B cell (primary cell): Measurements from ENCODE around the gene PIK3CD. TPM values are rescaled to one million over a fixed set of nuclear protein-coding genes. Genes with fewer than 3 reads are reported as not detected.

Experiments
- ATAC-seq: fragments of 200-7000 bp; cut with Tn5 transposase; one replicate; pipeline ENCODE4 v1.10.0; 2021; ENCODE audit warnings: low read depth, mild to moderate bottlenecking, moderate number of reproducible peaks, moderate library complexity
- CTCF ChIA-PET: fragments of 350-600 bp; sonication (Branson Sonifier 250); formaldehyde crosslinking; loops from one replicate; lab custom pipeline; 2021; ENCODE audit warnings: antibody characterized with exemption, inconsistent platforms; lab: Charles Lee
- POLR2A ChIA-PET: fragments of 350-600 bp; sonication (Branson Sonifier 250); formaldehyde crosslinking; loops from one replicate; lab custom pipeline; 2021; ENCODE audit warnings: antibody characterized with exemption; lab: Charles Lee
- DNase-seq: peaks from one replicate; pipeline ENCODE4 v3.0.0; 2013
- H2AFZ ChIP-seq: 2 replicates; pipeline ENCODE4 v1.6.1; 2012; ENCODE audit warnings: mild to moderate bottlenecking, low read depth, low read length; ENCODE audit not compliant: insufficient read depth, poor library complexity, severe bottlenecking
- H3K27ac ChIP-seq, 2 donors: 1 replicate in 1 of 2; 2 replicates in 1 of 2; pipeline ENCODE4 v1.5.1; 2012 to 2013; ENCODE audit warnings: low read length in 2 of 2, mild to moderate bottlenecking in 2 of 2, moderate library complexity in 1 of 2
- H3K27me3 ChIP-seq, 4 experiments: fragments of 200-600 bp in 1 of 4; sonication (generic) in 1 of 4; replicated peaks in 1 of 4; 1 replicate in 2 of 4; 2 replicates in 2 of 4; pipeline versions ENCODE4 v1.6.1 to v1.7.0; 2013 to 2016; ENCODE audit warnings: low read length in 3 of 4, mild to moderate bottlenecking in 2 of 4, mixed read lengths in 1 of 4, moderate library complexity in 1 of 4; ENCODE audit not compliant: insufficient read depth in 4 of 4, control insufficient read depth in 3 of 4; ENCODE audit errors: control extremely low read depth in 1 of 4
- H3K36me3 ChIP-seq, 2 experiments: replicated peaks in 1 of 2; 1 replicate in 1 of 2; 2 replicates in 1 of 2; pipeline versions ENCODE4 v1.6.1 to v1.7.1; 2013; ENCODE audit warnings: low read length in 1 of 2; ENCODE audit not compliant: insufficient read depth in 2 of 2, control insufficient read depth in 1 of 2; ENCODE audit errors: control extremely low read depth in 1 of 2, extremely low read depth in 1 of 2
- H3K4me1 ChIP-seq, 2 donors: fragments of 200-600 bp in 1 of 2; sonication (generic) in 1 of 2; 1 replicate in 1 of 2; 2 replicates in 1 of 2; pipeline versions ENCODE4 v1.5.1 to v1.6.1; 2013 to 2017; ENCODE audit warnings: low read length in 2 of 2; ENCODE audit not compliant: control insufficient read depth in 2 of 2, insufficient read depth in 2 of 2
- H3K4me2 ChIP-seq: replicated peaks from 2 replicates; pipeline ENCODE3; 2012; ENCODE audit warnings: mild to moderate bottlenecking, low read depth, low read length; ENCODE audit not compliant: poor library complexity, severe bottlenecking
- H3K4me3 ChIP-seq, 5 experiments: fragments of 200-600 bp in 1 of 5; sonication (generic) in 1 of 5; 1 replicate in 3 of 5; 2 replicates in 2 of 5; pipeline versions ENCODE4 v1.5.1 to v1.7.0; 2011 to 2016; ENCODE audit warnings: low read length in 4 of 5, mild to moderate bottlenecking in 4 of 5, low read depth in 2 of 5, control low read depth in 1 of 5, moderate library complexity in 1 of 5; ENCODE audit not compliant: insufficient read depth in 1 of 5; ENCODE audit errors: control extremely low read depth in 1 of 5, extremely low read depth in 1 of 5
- H3K79me2 ChIP-seq: fragments of 200-600 bp; sonication (generic); one replicate; pipeline ENCODE4 v1.6.0; 2016; ENCODE audit warnings: low read length; ENCODE audit not compliant: control insufficient read depth, insufficient read depth
- H3K9ac ChIP-seq: fragments of 200-600 bp; sonication (generic); 2 replicates; pipeline ENCODE4 v1.6.1; 2017; ENCODE audit warnings: mild to moderate bottlenecking, low read length, moderate library complexity
- H3K9me3 ChIP-seq, 3 donors: one replicate each; pipeline versions ENCODE4 v1.6.1 to v1.7.1; 2013; ENCODE audit warnings: low read length in 2 of 3; ENCODE audit not compliant: control insufficient read depth in 2 of 3, insufficient read depth in 1 of 3; ENCODE audit errors: control extremely low read depth in 1 of 3
- H4K20me1 ChIP-seq: 2 replicates; pipeline ENCODE4 v1.6.0; 2012; ENCODE audit warnings: mild to moderate bottlenecking, low read length; ENCODE audit not compliant: insufficient read depth, control insufficient read depth, poor library complexity, severe bottlenecking
- H3K27ac Mint-ChIP-seq: one replicate; pipeline ENCODE4 v1.8.0; 2021; ENCODE audit warnings: mixed read lengths
- H3K27me3 Mint-ChIP-seq: one replicate; pipeline ENCODE4 v1.8.0; 2021; ENCODE audit warnings: mixed read lengths
- H3K4me1 Mint-ChIP-seq: one replicate; pipeline ENCODE4 v1.8.0; 2021; ENCODE audit warnings: mixed read lengths
- H3K4me3 Mint-ChIP-seq: one replicate; pipeline ENCODE4 v1.8.0; 2021; ENCODE audit warnings: mixed read lengths
- H3K9me3 Mint-ChIP-seq: one replicate; pipeline ENCODE4 v1.8.0; 2022; ENCODE audit warnings: mixed read lengths; ENCODE audit not compliant: insufficient read depth
- EZH2 ChIP-seq: IDR thresholded peaks from 2 replicates; pipeline ENCODE4 v1.6.1; 2012; ENCODE audit warnings: borderline replicate concordance, low read depth, mild to moderate bottlenecking, moderate library complexity, low read length; ENCODE audit not compliant: insufficient read depth, poor library complexity, severe bottlenecking
- WGBS: methylation state at CpG from one replicate; pipeline ENCODE4 v1.1.5; 2013; ENCODE audit warnings: missing lambda C conversion rate; ENCODE audit not compliant: insufficient coverage; 5-methylcytosine and 5-hydroxymethylcytosine counted together
- intact Hi-C: fragments of 100-400 bp; cut with micrococcal nuclease; formaldehyde crosslinking; loops from one replicate; pipeline ENCODE4 v1.10.0; 2022
- polyA plus RNA-seq: library from polyadenylated mRNA; depleted of rRNA; stranded (reverse); fragments of >200 nt; gene quantifications from 2 replicates; pipeline ENCODE4 v1.2.3, GENCODE V29; 2012
- total RNA-seq, 2 donors: library from RNA; stranded (reverse); fragments of 120-200 nt in 1 of 2; gene quantifications; 1 replicate in 1 of 2; 2 replicates in 1 of 2; pipeline versions ENCODE4 v1.2.3 to v1.2.4, GENCODE V29; 2013 to 2022
- TF ChIP-seq, protein P1 (sequence below): fragments of 200-600 bp; IDR thresholded peaks from one replicate; pipeline ENCODE4 v1.8.0; 2022; ENCODE audit warnings: antibody characterized with exemption, mild to moderate bottlenecking

Gene PIK3CD
- total and polyA plus RNA-seq, 2 donors (not counting 1 experiment from before 2014, with no cell fraction given), result 144 to 222 TPM

DNA sequence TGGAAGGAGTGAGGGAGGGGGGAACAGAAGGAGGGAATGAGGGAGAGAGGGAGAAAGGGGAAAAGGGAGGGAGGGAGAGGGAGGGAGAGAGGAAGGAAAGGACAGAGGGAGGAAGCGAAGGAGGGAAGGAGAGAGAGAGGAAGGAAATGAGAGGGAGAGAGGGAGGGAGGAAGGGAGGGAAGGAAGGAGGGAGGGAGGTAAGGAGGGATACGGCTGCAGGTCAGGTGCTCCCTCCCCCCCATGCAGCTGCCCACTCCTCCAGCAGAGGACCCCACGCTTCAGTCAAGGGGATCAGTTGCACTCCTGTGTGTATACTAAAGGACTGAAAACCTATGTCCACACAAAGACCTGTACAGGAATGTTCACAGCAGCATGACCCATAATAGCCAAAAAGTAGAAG is 117.5 kb downstream of the PIK3CD start:
- WGBS, result 100% methylated on average over 1 of the region's 3 CpGs
- CTCF ChIA-PET, result no interaction called here

DNA sequence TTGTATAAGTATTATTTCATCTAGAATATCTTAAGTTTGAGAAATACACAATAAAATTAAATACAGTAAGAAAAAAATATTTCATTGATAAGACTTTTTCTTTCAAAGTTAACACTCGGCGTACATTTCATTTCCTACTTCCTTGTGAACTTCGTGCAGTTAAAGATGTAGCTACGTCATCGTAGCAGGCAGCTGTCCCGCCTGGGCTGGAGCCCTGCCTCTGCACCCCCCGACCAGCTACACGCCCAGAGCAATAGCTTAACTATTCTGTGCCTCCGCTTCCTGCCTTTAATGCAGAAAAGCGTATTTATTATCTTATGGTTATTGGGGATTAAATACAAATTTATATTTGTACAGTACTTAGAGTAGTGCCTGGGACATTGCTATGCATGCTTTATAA is 118.8 kb downstream of the PIK3CD start:
- Histone ChIP-seq H3K36me3 (peaks cover 5 to 14% of the 10 kb centered on the region in 2 experiments), H3K79me2 (peaks cover 77% of the 10 kb centered on the region), H3K4me2 (no peak overlapping the region), H3K27ac (no peak overlapping the region), H3K4me1 (no peaks in the 10 kb centered on the region), H3K4me3 (no peak overlapping the region), H3K27me3 (no peaks in the 10 kb centered on the region), H2AFZ (no peak overlapping the region), H3K9me3 (no peaks in the 10 kb centered on the region), H3K9ac (no peak overlapping the region), H4K20me1 (peaks cover 19% of the 10 kb centered on the region)
- intact Hi-C loops, result no loop called here
- no peak overlapping the region for H3K27ac Mint-ChIP-seq
- no peaks in the 10 kb centered on the region for H3K9me3 Mint-ChIP-seq
- no peak for TF ChIP-seq EZH2
- no peak overlapping the region for H3K4me3 Mint-ChIP-seq
- 98% methylated on average over 7 of the region's 10 CpGs for WGBS
- ATAC-seq (no peak), DNase-seq (no peak)
- H3K4me1 Mint-ChIP-seq, result peaks cover 3% of the 10 kb centered on the region
- CTCF ChIA-PET, result no interaction called here
- POLR2A ChIA-PET, result no interaction called here
- H3K27me3 Mint-ChIP-seq, result no peaks in the 10 kb centered on the region

More for the DNA sequence above, 117.5 kb downstream of the PIK3CD start:
- Mint-ChIP-seq H3K27ac (no peak overlapping the region), H3K9me3 (no peaks in the 10 kb centered on the region), H3K4me1 (peaks cover 1% of the 10 kb centered on the region), H3K4me3 (no peak overlapping the region), H3K27me3 (no peaks in the 10 kb centered on the region)
- no peak overlapping the region for H3K9ac ChIP-seq
- no peak overlapping the region for H3K4me3 ChIP-seq
- TF ChIP-seq EZH2, result no peak
- TF ChIP-seq, protein P1, sequence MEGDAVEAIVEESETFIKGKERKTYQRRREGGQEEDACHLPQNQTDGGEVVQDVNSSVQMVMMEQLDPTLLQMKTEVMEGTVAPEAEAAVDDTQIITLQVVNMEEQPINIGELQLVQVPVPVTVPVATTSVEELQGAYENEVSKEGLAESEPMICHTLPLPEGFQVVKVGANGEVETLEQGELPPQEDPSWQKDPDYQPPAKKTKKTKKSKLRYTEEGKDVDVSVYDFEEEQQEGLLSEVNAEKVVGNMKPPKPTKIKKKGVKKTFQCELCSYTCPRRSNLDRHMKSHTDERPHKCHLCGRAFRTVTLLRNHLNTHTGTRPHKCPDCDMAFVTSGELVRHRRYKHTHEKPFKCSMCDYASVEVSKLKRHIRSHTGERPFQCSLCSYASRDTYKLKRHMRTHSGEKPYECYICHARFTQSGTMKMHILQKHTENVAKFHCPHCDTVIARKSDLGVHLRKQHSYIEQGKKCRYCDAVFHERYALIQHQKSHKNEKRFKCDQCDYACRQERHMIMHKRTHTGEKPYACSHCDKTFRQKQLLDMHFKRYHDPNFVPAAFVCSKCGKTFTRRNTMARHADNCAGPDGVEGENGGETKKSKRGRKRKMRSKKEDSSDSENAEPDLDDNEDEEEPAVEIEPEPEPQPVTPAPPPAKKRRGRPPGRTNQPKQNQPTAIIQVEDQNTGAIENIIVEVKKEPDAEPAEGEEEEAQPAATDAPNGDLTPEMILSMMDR, result no peak
- POLR2A ChIA-PET, result no interaction called here
- no peak overlapping the region for H3K27ac ChIP-seq
- no peak overlapping the region for H3K4me2 ChIP-seq
- ATAC-seq (no peak), DNase-seq (no peak)
- intact Hi-C loops, result no loop called here
- H3K79me2 ChIP-seq, result peaks cover 81% of the 10 kb centered on the region
- H3K9me3 ChIP-seq, result no peaks in the 10 kb centered on the region
- peaks cover 5 to 14% of the 10 kb centered on the region in 2 experiments for H3K36me3 ChIP-seq
- no peaks in the 10 kb centered on the region for H3K27me3 ChIP-seq
- H4K20me1 ChIP-seq, result peaks cover 15% of the 10 kb centered on the region
- no peak overlapping the region for H2AFZ ChIP-seq
- no peaks in the 10 kb centered on the region for H3K4me1 ChIP-seq
